GM12878 (cell line): ENCODE data around the gene STAT4. TPM values are rescaled to one million over a fixed set of nuclear protein-coding genes. Genes with fewer than 3 reads are reported as not detected.

ENCODE experiments used
- ATAC-seq: fragments of 200-7000 bp; cut with Tn5 transposase; 3 replicates; pipeline ENCODE4 v1.9.1; 2020; ENCODE audit warnings: mild to moderate bottlenecking, moderate library complexity
- BruUV-seq: library from RNA; stranded (reverse); fragments of 400-500 nt; replicated peaks from 2 replicates; lab custom pipeline; 2021; lab: Mats Ljungman, UMichigan
- CTCF ChIA-PET: fragments of 300-600 bp; sonication (Branson Sonifier 250); formaldehyde crosslinking; extraction: SDS; loops from one replicate; lab custom pipeline; 2021; ENCODE audit warnings: inconsistent platforms; lab: Yijun Ruan, JAX
- POLR2A ChIA-PET: fragments of 350-600 bp; formaldehyde crosslinking; extraction: SDS; loops from one replicate; lab custom pipeline; 2021; ENCODE audit warnings: inconsistent platforms; lab: Charles Lee
- RAD21 ChIA-PET: fragments of 300-600 bp; sonication (Branson Sonifier 250); formaldehyde crosslinking; loops from one replicate; lab custom pipeline; 2023; ENCODE audit warnings: antibody characterized with exemption; ENCODE audit not compliant: unreplicated experiment; lab: Charles Lee
- SMC1A ChIA-PET: fragments of 300-600 bp; sonication (Branson Sonifier 250); formaldehyde crosslinking; loops from one replicate; lab custom pipeline; 2023; ENCODE audit not compliant: unreplicated experiment, uncharacterized antibody; lab: Charles Lee
- DNase-seq: peaks from one replicate; pipeline ENCODE4 v3.0.0-alpha.2; 2011; ENCODE audit warnings: low read depth, low spot score
- FAIRE-seq: peaks from 3 replicates; lab custom pipeline; 2011; peaks lifted over from hg19 to GRCh38; lab: Jason Lieb, UNC
- H2AFZ ChIP-seq: 2 replicates; pipeline ENCODE4 v1.6.0; 2011; ENCODE audit warnings: low read depth, low read length, control low read depth; ENCODE audit not compliant: control insufficient read depth
- H3K27ac ChIP-seq: 2 replicates; pipeline ENCODE4 v1.5.1; 2011; ENCODE audit warnings: control low read depth; ENCODE audit not compliant: control insufficient read depth, insufficient read depth
- H3K27me3 ChIP-seq, 2 experiments: replicated peaks in 1 of 2; 2 replicates each; pipeline versions ENCODE4 v1.6.0 to v1.6.1; 2011; ENCODE audit warnings: low read length in 1 of 2; ENCODE audit not compliant: control insufficient read depth in 2 of 2, insufficient read depth in 2 of 2
- H3K36me3 ChIP-seq, 2 experiments: 2 replicates each; pipeline ENCODE4 v1.5.1; 2011; ENCODE audit warnings: low read length in 1 of 2; ENCODE audit not compliant: control insufficient read depth in 2 of 2, insufficient read depth in 2 of 2
- H3K4me1 ChIP-seq: 2 replicates; pipeline ENCODE4 v1.6.1; 2011; ENCODE audit warnings: mild to moderate bottlenecking, low read length, moderate library complexity, mixed read lengths; ENCODE audit not compliant: control insufficient read depth, insufficient read depth
- H3K4me2 ChIP-seq: 2 replicates; pipeline ENCODE4 v1.6.0; 2011; ENCODE audit warnings: control low read depth; ENCODE audit not compliant: control insufficient read depth, insufficient read depth
- H3K4me3 ChIP-seq: fragments of 200-600 bp; sonication (generic); 2 replicates; pipeline ENCODE4 v1.5.1; 2016
- H3K79me2 ChIP-seq: 2 replicates; pipeline ENCODE4 v1.6.0; 2011; ENCODE audit warnings: low read length; ENCODE audit not compliant: control insufficient read depth, insufficient read depth
- H3K9ac ChIP-seq: 2 replicates; pipeline ENCODE4 v1.8.0; 2011; ENCODE audit warnings: low read length, control low read depth, mixed read lengths; ENCODE audit not compliant: control insufficient read depth, insufficient read depth
- H3K9me3 ChIP-seq: replicated peaks from 3 replicates; pipeline ENCODE4 v1.5.1; 2011; ENCODE audit warnings: mild to moderate bottlenecking, low read length; ENCODE audit not compliant: control insufficient read depth, insufficient read depth
- H4K20me1 ChIP-seq: 2 replicates; pipeline ENCODE4 v1.6.0; 2011; ENCODE audit not compliant: control insufficient read depth, insufficient read depth
- BMI1 ChIP-seq: fragments of 450-650 bp; IDR thresholded peaks from 2 replicates; pipeline ENCODE4 v1.6.1; 2016; ENCODE audit warnings: mild to moderate bottlenecking, moderate library complexity, borderline replicate concordance
- IRF4 ChIP-seq: IDR thresholded peaks from 2 replicates; pipeline ENCODE4 v1.6.1; 2011; ENCODE audit warnings: low read depth, low read length
- TCF12 ChIP-seq: IDR thresholded peaks from 2 replicates; pipeline ENCODE4 v1.6.1; 2011; ENCODE audit warnings: low read depth, mild to moderate bottlenecking, low read length
- ZNF384 ChIP-seq: IDR thresholded peaks from 2 replicates; pipeline ENCODE4 v1.6.1; 2012; ENCODE audit warnings: low read depth, mild to moderate bottlenecking, low read length, improper control_type of control experiment, borderline replicate concordance
- WGBS: methylation state at CpG from one replicate; pipeline ENCODE4 v1.1.6; 2016; ENCODE audit warnings: low lambda C conversion rate; ENCODE audit not compliant: insufficient replicate concordance, insufficient coverage; ENCODE audit errors: missing lambda C conversion rate; 5-methylcytosine and 5-hydroxymethylcytosine counted together
- in situ Hi-C: fragments of 300-500 bp; cut with MboI; formaldehyde crosslinking; loops from 9 replicates; pipeline ENCODE4 v1.14.3; 2018; ENCODE audit warnings: mixed read lengths
- intact Hi-C: fragments of 100-400 bp; cut with micrococcal nuclease; formaldehyde crosslinking; loops from one replicate; pipeline ENCODE4 v1.14.2; 2022; ENCODE audit not compliant: unreplicated experiment
- polyA plus RNA-seq, 11 experiments: library from polyadenylated mRNA; depleted of rRNA in 4 of 11; unstranded in 6 of 11; stranded (reverse) in 5 of 11; fragments of >200 nt; fragmentation: Nextera tagmentation in 4 of 11; fragmentation: Illumina TruSeq in 1 of 11; extraction: Ambion mirVana in 4 of 11; extraction: Trizol in 1 of 11; gene quantifications; 1 replicate in 1 of 11; 2 replicates in 10 of 11; pipeline versions ENCODE4 v1.2.1 to v1.2.3, GENCODE V29; 2011 to 2016; ENCODE audit warnings: inconsistent platforms in 2 of 11, missing spikeins in 2 of 11, low read depth in 1 of 11
- total RNA-seq, 4 experiments: library from RNA; depleted of rRNA in 3 of 4; stranded (reverse); fragments of >200 nt in 3 of 4; fragmentation: Illumina TruSeq in 1 of 4; extraction: Trizol in 1 of 4; gene quantifications; 2 replicates each; pipeline versions ENCODE4 v1.2.1 to v1.2.3, GENCODE V29; 2013 to 2021
- TF ChIP-seq, protein P1 (sequence below): IDR thresholded peaks from 2 replicates; pipeline ENCODE4 v1.6.1; 2012; ENCODE audit warnings: low read length, inconsistent platforms

The STAT4 gene
- total and polyA plus RNA-seq, 10 of the 15 experiments (the other 5 are each of a cell fraction or from before 2014, with no cell fraction given): 3.1 to 9.3 (median 7.1) TPM

DNA sequence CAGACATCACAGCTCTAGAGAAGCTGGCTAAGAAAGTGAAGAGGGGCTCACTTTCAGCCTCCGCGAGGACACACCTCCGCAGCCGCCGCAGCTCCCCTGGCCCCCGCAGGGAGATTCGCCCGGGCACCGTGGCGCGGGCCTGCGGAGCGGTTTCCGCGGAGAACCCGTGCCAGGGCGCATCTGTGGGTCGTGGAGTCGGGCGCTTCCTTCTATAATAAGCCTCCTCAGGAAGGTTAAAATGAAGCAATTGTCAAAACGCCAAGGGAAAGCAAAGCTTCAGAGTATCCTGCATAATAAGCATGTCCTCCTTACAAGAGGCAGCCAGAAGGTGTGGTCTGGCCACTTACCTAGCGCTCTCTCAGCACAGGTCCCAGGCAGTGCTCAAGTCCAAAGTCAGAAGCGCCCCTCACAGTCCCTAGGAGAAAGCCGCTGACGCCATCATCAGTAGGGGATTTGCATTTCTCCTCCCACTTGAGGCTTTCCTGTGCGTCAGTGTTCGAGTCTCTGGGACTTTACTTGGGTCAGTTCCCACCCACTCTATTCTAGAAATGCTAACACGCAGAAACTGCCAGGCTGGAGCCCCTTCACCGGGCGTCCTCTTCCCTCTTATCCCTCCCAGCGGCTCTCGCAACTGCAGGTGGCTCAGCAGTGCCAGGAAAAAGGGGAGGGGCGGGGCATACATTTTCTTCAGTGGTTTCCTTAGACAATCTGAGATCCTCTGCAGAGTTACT, at the start of gene STAT4 (continued):
- TF ChIP-seq TCF12 (no peak), BMI1 (no peak), IRF4 (0 out of 2 replicates have a peak, but pooled peaks have one; percentile 13)
- TF ChIP-seq, protein P1, sequence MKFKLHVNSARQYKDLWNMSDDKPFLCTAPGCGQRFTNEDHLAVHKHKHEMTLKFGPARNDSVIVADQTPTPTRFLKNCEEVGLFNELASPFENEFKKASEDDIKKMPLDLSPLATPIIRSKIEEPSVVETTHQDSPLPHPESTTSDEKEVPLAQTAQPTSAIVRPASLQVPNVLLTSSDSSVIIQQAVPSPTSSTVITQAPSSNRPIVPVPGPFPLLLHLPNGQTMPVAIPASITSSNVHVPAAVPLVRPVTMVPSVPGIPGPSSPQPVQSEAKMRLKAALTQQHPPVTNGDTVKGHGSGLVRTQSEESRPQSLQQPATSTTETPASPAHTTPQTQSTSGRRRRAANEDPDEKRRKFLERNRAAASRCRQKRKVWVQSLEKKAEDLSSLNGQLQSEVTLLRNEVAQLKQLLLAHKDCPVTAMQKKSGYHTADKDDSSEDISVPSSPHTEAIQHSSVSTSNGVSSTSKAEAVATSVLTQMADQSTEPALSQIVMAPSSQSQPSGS: peak; percentile 59; the same call in 1 of the 2 replicates

DNA sequence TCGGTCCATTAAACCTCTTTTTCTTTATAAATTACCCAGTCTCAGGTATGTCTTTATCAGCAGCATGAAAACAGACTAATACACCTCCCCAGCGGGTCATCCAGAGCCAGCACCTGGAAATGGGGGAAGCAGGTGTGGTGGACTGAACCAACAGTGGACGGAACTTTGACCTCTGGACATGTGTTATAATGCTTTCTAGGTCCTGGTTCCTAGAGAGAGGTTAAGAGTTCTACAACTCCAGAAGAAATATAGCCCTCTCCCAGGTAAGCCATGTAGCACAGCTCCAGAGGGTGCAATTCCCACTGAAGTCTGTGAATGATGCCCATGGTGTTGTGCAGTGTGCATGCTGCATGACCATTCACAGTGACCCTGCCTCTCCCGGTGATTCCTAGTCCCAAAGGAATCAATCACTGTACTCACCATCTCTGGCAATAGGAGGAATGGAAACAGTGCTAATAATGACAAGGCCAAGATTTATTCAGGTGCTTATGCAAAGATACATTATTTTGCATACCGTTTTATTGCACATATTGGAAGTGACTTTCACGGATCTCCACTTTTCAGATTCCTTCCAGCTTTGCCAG, 49.2 kb upstream of the STAT4 start:
- WGBS: 52% methylated on average over 6 of the region's 6 CpGs
- no peak for ATAC-seq
- H3K4me2 ChIP-seq: no peak overlapping the region
- ChIA-PET RAD21 (no interaction called here), SMC1A (interaction anchor here (1.1 kb wide), 1 partner anchor 148 kb away, joined by 3 read pairs; no protein-coding TSS in a partner anchor), CTCF (no interaction called here), POLR2A (no interaction called here)
- no peak for FAIRE-seq
- in situ Hi-C loops: no loop called here
- no peak for TF ChIP-seq ZNF384
- H3K27ac ChIP-seq: no peak overlapping the region
- no peaks in the 10 kb centered on the region for H4K20me1 ChIP-seq
- no peak for DNase-seq
- no peaks in the 10 kb centered on the region for H3K27me3 ChIP-seq
- BruUV-seq: no TSS peak
- H3K9me3 ChIP-seq: no peaks in the 10 kb centered on the region; the same call in 1 of the 3 replicates
- no peak overlapping the region for H3K9ac ChIP-seq
- peaks cover under 1% of the 10 kb centered on the region; the same call in 1 of the 2 replicates for H3K4me1 ChIP-seq
- no peaks in the 10 kb centered on the region for H3K36me3 ChIP-seq
- intact Hi-C loops: no loop called here
- H2AFZ ChIP-seq: no peak overlapping the region
- no peaks in the 10 kb centered on the region for H3K79me2 ChIP-seq
- H3K4me3 ChIP-seq: no peak overlapping the region
